K562 (cell line): Measurements from ENCODE around the gene PTPN18. TPM values are rescaled to one million over a fixed set of nuclear protein-coding genes. Genes with fewer than 3 reads are reported as not detected.
A peak's percentile ranks its signal among the peaks of the same experiment; 100 is the strongest.

ENCODE experiments used
- CCAR2 ChIP-seq: fragments of 200-400 bp; formaldehyde crosslinking; IDR thresholded peaks from 2 replicates; pipeline ENCODE4 v1.6.1; 2017; ENCODE audit warnings: mild to moderate bottlenecking, low read depth, low read length
- FOXA3 ChIP-seq, 2 experiments: fragments of 450-650 bp in 1 of 2; sonication (generic) in 1 of 2; formaldehyde crosslinking; IDR thresholded peaks in 1 of 2; conservative IDR thresholded peaks in 1 of 2; 2 replicates each; pipeline versions ENCODE4 v1.4.0 to v1.8.0; 2020 to 2022; ENCODE audit warnings: mild to moderate bottlenecking in 2 of 2, missing genetic modification reagents in 1 of 2
- FOXK1 ChIP-seq: sonication (generic); formaldehyde crosslinking; IDR thresholded peaks from 2 replicates; pipeline ENCODE4 v1.8.0; 2022; ENCODE audit warnings: missing genetic modification reagents, mild to moderate bottlenecking, borderline replicate concordance
- HNRNPH1 ChIP-seq: fragments of 200-400 bp; formaldehyde crosslinking; optimal IDR thresholded peaks from 2 replicates; pipeline ENCODE3; 2017; ENCODE audit warnings: low read depth, mild to moderate bottlenecking, low read length, moderate library complexity
- IRF1 ChIP-seq: sonication (generic); formaldehyde crosslinking; IDR thresholded peaks from 2 replicates; pipeline ENCODE4 v1.8.0; 2022; ENCODE audit warnings: missing genetic modification reagents, mild to moderate bottlenecking, borderline replicate concordance
- MAFG ChIP-seq: fragments of 450-650 bp; conservative IDR thresholded peaks from 2 replicates; pipeline ENCODE4 v1.6.1; 2016; ENCODE audit warnings: missing genetic modification characterization, missing compliant biosample characterization
- MITF ChIP-seq: IDR thresholded peaks from 2 replicates; pipeline ENCODE4 v1.6.1; 2014; ENCODE audit warnings: antibody characterized with exemption
- RBM34 ChIP-seq: fragments of 200-400 bp; formaldehyde crosslinking; IDR thresholded peaks from 2 replicates; pipeline ENCODE4 v1.6.1; 2018; ENCODE audit warnings: low read length, borderline replicate concordance; ENCODE audit not compliant: insufficient read depth
- ZBTB40 ChIP-seq, 2 experiments: fragments of 450-650 bp in 1 of 2; sonication (generic) in 1 of 2; formaldehyde crosslinking in 1 of 2; IDR thresholded peaks; 2 replicates each; pipeline versions ENCODE4 v1.7.1 to v1.9.0; 2016 to 2022; ENCODE audit warnings: inconsistent platforms in 1 of 2, mild to moderate bottlenecking in 1 of 2, missing genetic modification reagents in 1 of 2
- ZFP30 ChIP-seq: fragments of 250-450 bp; sonication (Bioruptor Pico); IDR thresholded peaks from 2 replicates; pipeline ENCODE4 v1.8.0; 2022; ENCODE audit warnings: moderate library complexity, mild to moderate bottlenecking, inconsistent platforms, borderline replicate concordance
- ZNF41 ChIP-seq: fragments of 250-450 bp; sonication (Bioruptor Pico); conservative IDR thresholded peaks from 2 replicates; pipeline ENCODE4 v1.4.0; 2020; ENCODE audit warnings: mild to moderate bottlenecking
- ZNF696 ChIP-seq: fragments of 250-450 bp; sonication (Bioruptor Pico); conservative IDR thresholded peaks from 2 replicates; pipeline ENCODE4 v1.4.0; 2020; ENCODE audit warnings: mild to moderate bottlenecking, moderate library complexity
- polyA plus RNA-seq, 8 experiments: library from polyadenylated mRNA; depleted of rRNA in 4 of 8; stranded (reverse) in 5 of 8; unstranded in 3 of 8; fragments of >200 nt; fragmentation: Nextera tagmentation in 2 of 8; fragmentation: Illumina TruSeq in 1 of 8; extraction: Ambion mirVana in 2 of 8; extraction: Trizol in 1 of 8; gene quantifications; 2 replicates each; pipeline versions ENCODE4 v1.2.1 to v1.2.3, GENCODE V29; 2011 to 2014; ENCODE audit warnings: inconsistent platforms in 1 of 8, missing spikeins in 1 of 8
- total RNA-seq, 7 experiments: library from RNA; depleted of rRNA in 6 of 7; stranded (reverse); fragments of >200 nt in 6 of 7; fragmentation: Illumina TruSeq in 2 of 7; extraction: Trizol in 2 of 7; gene quantifications; 2 replicates each; pipeline versions ENCODE4 v1.2.1 to v1.2.3, GENCODE V29; 2011 to 2021; ENCODE audit warnings: low replicate concordance in 1 of 7

The PTPN18 gene
- total and polyA plus RNA-seq, 9 of the 15 experiments (the other 6 are each of a cell fraction or from before 2014, with no cell fraction given): 11.6 to 90.7 (median 49.6) TPM

GRCh38 chr2:130372055-130372832 is 16.4 kb downstream of the PTPN18 start (continued):
- no peak for TF ChIP-seq ZBTB40 (IDR thresholded peaks at IDR 0.05)
- no peak for TF ChIP-seq ZBTB40 (CRISPR knock-in tag; IDR thresholded peaks at IDR 0.05)
- no peak for TF ChIP-seq ZNF41
- no peak for TF ChIP-seq CCAR2
- TF ChIP-seq IRF1 (CRISPR knock-in tag): no peak
- no peak for TF ChIP-seq MAFG (tag)
- no peak for TF ChIP-seq ZFP30
- no peak for TF ChIP-seq MITF
- TF ChIP-seq RBM34: 0 out of 2 replicates have a peak, but pooled peaks have one; percentile 81
- no peak for TF ChIP-seq ZNF696 (CRISPR knock-in tag)
- no peak for TF ChIP-seq FOXK1
- TF ChIP-seq HNRNPH1: no peak
- TF ChIP-seq FOXA3 (CRISPR knock-in tag; conservative IDR thresholded peaks at IDR 0.05 in 1 of 2, IDR thresholded peaks at IDR 0.05 in 1 of 2): no peak
